Astrocyte of the spinal cord (primary cell): ENCODE measurements around the gene TPPP.
A peak's percentile ranks its signal among the peaks of the same experiment; 100 is the strongest.
"Not testable (repeated sequence)": the region's sequence is repeated elsewhere in the genome, so short reads cannot be mapped to it uniquely, and the experiment has no call there.

ENCODE experiments used
- DNase-seq: peaks from one replicate; pipeline ENCODE4 v3.0.0; 2011; ENCODE audit warnings: low read depth, low spot score
- H3K4me3 ChIP-seq: 2 replicates; pipeline ENCODE4 v1.5.1; 2011; ENCODE audit warnings: low read depth, mild to moderate bottlenecking, low read length, moderate library complexity
- in situ Hi-C: cut with HindIII; loops from 2 replicates; pipeline ENCODE4 v1.10.0; 2017; ENCODE audit warnings: low sequenced_read_pairs
- TF ChIP-seq, protein P1 (sequence below): IDR thresholded peaks from 2 replicates; pipeline ENCODE4 v1.5.1; 2012; ENCODE audit warnings: low read depth, mild to moderate bottlenecking, low read length, inconsistent platforms

The TPPP gene

DNA sequence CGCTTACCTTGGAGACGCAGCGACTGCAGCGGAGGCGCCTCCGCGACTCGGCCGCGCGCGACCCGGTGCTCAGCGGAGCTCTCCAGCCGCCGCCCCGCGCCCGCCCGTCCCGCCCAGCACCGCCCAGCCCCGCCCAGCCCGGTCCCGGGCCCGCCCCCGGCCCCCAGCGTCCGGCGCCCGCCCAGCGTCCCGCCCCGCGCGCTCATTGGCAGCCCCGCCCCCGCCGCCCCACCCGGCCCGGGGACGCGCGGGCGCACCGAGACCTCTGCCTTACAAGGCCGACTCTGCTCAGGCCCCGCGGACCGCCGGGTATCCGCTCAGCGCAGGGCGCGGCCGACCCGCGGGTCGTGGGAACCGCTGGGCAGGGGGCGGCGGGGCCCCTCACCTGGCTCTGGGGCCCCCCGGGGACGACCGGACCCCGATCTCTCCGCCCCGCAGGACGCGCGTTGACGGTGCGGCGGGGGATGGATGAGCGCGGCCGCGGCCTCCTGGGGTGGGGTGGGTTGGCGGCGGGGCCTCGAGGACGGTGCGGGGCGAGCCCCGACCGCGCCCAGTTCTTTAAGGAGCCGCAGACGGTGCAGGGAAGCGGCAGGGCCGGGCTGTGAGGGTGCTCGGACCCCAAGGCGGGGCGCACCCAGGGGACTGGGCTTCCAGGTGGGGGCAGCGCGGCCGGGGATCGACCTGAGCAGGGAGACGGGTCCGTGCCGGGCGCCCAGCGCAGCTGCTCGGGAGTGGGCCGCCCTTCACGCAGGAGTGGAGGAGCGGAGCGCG is at the start of gene TPPP:
Gene TPPP, minus strand, starts transcription at position 82 of the 771 bp plus-strand sequence. CDS start 15,292 bp downstream, outside the sequence.
- peak; percentile 42 for DNase-seq
- H3K4me3 ChIP-seq, in situ Hi-C loops: not testable (repeated sequence)

DNA sequence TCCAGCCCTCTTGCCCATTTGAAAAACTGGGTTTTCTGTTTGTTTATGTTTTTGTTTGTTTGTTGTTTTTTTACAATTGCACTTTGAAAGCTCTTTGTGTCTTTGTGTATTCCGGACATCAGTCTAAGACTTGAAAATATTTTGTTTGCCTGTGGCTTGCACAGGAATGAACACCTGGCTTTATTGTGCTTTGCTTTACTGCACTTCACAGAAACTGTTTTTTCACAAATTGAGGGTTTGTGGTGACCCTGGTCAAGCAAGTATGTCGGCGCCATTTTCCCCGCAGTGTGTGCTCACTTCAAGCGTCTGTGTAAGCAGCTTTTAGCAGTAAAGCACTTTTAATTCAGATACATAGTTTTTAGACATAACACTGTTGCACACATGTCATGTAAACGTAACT is 49.1 kb upstream of the TPPP start:
- DNase-seq, H3K4me3 ChIP-seq, in situ Hi-C loops: not testable (repeated sequence)

DNA sequence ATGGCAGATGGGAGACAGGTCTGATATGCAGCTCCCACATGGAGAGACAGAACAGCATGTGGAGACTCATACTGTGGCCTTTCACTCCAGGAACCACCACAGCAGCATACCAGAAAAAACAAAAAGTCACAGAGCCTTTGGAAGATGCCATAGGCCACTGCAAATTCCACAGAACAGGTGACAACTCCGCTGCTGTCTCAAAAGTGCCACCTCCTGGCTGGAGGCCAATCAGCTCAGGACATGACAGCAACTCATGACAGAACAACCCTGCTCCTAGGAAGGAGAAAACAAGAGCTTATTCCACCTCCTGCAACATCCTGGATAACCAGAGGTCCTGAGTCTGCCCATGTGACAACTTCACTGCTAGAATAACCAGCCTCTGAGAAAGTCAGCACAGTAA is 41.0 kb upstream of the TPPP start:
- in situ Hi-C loops: not testable (repeated sequence)

DNA sequence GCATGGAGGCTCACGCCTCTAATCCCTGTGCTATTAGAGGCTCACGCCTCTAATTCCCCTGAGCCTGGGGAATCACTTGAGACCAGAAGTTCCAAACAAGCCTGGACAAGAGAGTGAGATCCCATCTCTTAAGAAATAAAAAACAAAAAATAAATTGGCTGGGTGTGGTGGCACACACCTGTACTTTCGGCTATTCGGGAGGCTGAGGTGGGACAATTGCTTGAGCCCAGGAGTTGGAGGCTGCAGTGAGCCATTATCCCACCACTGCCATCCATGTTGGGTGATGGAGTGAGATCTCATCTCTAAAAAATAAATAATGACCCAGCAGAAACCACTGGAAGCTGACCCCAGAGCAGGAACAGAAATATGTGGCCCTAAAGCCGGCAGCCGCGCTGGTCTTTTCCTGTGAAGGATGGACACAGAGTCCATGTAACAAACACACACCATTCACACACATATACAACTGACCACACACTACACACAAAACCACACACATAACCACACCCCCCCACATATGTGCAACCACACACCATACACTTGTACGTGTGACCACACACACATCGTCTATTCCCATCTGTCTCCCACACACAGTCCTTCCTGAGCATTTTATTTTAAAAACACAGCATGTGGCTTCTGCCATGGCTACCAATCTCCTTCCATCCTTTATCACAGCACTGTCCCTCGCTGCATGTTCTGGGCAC is 39.8 kb upstream of the TPPP start:
- H3K4me3 ChIP-seq, DNase-seq, in situ Hi-C loops: not testable (repeated sequence)

More for the DNA sequence above, 41.0 kb upstream of the TPPP start:
- not testable (repeated sequence) for H3K4me3 ChIP-seq, DNase-seq

DNA sequence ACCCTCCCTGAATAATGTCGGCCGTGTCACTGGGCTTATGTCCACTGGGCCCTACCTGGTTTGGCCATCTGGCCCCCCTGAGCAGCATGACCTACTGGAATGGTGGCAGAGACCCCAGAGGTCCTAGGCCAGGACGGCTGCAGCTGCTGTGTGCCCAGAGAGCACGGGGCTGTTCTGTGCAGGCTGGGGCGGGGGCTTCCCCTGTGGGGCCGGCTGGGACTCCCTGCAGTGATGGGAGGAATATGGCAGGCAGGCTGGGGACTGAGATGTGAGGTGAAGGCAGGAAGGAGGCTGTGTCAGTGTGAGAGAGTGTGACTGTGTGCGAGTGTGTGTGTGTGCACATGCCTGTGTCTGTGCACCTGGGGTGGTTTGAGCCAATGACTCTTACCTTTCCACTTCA is 36.1 kb upstream of the TPPP start:
- DNase-seq, H3K4me3 ChIP-seq, in situ Hi-C loops: not testable (repeated sequence)

DNA sequence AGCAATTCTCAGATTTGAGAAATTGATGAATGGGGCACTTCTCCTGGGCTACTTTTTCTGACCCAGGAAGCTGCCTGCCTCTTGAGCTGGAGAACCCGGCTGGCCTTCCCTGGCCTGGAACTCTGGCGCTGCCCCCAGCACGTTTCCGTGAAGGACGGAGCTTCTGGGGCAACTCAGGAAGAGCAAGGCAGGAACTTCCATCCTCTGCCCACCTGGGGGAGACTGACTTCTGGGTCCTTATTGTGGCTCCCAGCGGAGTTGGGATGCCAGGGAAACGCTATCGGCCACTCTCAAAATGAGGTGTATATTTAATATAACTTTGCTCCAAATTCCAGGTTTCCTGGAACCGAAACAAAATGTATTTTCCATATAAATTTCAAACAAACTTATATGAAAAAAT is 33.9 kb upstream of the TPPP start:
- H3K4me3 ChIP-seq, DNase-seq, in situ Hi-C loops: not testable (repeated sequence)

DNA sequence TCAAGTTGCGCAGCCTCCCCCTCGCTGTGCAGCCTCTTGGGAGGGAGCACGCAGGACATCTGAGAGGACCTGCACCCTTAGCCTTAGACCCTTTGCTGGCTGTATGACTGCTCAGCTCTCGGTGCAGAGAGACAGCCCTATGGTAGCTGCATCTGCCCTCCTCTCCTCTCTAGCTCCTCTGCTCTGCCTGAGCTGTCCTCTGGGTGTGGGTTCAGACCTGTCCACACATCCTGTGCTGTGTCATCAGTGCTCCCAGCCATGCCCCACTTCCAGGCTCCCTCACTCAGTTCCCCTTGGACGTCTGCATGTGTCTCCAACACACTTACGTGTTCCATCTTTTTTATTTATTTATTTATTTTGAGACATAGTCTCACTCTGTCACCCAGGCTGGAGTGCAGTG is 30.7 kb upstream of the TPPP start:
- DNase-seq, in situ Hi-C loops, H3K4me3 ChIP-seq: not testable (repeated sequence)

DNA sequence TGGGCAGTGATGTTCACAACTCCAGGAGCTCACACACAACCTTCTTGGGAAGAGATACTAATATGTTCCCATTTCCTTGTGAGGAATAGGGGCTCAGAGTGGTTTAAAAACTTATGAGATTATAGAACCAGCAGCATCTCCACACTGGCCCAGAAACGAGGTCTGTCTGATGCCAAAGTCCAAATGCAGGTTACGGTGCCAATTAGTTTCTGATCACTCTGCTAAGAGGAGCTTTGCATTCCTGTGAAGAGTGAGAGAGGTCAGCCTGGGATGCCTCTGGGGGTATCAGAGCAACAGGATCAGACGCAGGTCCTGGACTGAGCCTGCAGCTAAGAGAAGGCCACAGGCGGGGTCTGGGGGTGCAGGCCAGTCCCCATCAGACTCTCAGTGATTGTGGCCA is 30.2 kb upstream of the TPPP start:
- in situ Hi-C loops: not testable (repeated sequence)

DNA sequence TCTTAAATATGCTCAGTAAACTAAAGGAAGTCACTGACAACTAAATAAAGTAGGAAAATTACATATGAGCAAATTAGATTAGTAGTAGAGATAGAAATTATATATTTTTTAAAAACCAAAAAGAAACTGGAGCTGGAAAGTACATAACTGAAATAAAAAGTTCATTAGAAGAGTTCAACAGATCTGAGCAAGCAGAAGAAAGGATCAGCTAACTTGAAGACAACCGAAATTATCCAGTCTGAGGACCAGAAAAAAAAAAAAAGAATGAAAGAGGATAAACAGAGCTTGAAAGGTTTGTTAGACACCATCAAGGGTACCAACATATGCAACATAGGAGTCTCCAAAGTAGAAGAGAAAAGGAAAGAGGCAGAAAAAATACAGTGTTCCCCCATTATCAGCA is 26.2 kb upstream of the TPPP start:
- DNase-seq, in situ Hi-C loops: not testable (repeated sequence)

More for the DNA sequence above, 30.2 kb upstream of the TPPP start:
- H3K4me3 ChIP-seq, DNase-seq: not testable (repeated sequence)

DNA sequence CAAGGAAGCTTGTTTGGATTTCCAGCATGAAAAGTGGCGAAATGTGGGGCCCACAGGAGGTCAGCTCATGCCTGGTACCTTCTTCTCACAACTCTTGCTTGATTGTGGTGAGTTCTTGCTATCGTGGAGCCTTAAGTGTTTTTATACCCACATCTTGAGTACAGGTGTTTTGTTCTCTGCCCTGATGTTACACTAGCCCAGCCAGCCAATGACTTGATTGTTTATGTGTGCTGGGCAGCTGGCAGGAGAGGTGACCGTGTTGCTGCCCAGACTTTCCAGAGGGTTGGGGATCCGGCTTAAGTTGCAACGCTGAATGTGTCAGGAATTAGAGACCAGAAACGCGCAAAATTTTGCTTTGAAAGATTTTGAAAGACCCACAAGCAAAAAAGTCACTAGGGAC is 24.0 kb upstream of the TPPP start:
- no peak overlapping the region for H3K4me3 ChIP-seq
- no peak for DNase-seq
- in situ Hi-C loops: no loop called here
- TF ChIP-seq, protein P1, sequence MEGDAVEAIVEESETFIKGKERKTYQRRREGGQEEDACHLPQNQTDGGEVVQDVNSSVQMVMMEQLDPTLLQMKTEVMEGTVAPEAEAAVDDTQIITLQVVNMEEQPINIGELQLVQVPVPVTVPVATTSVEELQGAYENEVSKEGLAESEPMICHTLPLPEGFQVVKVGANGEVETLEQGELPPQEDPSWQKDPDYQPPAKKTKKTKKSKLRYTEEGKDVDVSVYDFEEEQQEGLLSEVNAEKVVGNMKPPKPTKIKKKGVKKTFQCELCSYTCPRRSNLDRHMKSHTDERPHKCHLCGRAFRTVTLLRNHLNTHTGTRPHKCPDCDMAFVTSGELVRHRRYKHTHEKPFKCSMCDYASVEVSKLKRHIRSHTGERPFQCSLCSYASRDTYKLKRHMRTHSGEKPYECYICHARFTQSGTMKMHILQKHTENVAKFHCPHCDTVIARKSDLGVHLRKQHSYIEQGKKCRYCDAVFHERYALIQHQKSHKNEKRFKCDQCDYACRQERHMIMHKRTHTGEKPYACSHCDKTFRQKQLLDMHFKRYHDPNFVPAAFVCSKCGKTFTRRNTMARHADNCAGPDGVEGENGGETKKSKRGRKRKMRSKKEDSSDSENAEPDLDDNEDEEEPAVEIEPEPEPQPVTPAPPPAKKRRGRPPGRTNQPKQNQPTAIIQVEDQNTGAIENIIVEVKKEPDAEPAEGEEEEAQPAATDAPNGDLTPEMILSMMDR: no peak

More for the DNA sequence above, 26.2 kb upstream of the TPPP start:
- not testable (repeated sequence) for H3K4me3 ChIP-seq

DNA sequence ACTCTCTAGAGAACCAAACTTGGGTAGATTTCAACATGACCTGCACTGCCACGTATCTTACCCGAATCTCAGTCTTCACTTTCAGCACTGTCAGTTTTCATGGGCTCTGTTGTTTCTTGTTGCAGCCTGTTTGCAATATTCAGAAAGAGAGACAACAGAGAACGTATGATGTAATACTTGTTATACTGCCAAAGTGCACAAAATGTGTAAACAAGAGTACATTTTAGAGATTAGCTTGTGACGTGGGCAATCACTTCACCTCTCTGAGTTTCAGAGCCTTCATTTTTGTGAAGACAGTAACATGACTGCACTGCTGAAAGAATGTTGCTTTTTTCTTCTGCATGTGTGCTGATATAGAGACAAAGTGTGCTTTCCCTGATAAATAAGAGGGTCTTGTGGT is 23.6 kb upstream of the TPPP start:
- DNase-seq, H3K4me3 ChIP-seq, in situ Hi-C loops: not testable (repeated sequence)

DNA sequence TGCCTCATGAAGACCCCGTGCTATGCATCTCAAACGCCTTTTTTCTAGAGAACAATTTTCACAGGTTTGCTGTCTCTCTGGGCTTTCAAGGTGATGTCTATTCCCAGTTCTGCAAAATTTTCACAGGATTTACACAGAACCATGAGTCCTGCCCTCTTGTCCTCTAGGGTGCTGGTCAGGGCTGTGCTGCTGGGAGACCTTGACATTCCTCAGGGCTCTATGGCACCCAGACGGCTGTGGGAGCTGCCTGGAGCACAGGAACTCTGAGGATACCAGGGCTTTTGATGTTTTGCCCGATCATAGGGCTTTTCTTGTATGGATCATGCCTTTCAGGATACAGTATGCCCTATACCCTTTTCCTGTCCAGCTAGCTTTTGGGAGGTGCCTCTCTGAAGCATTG is 22.5 kb upstream of the TPPP start:
- in situ Hi-C loops, DNase-seq, H3K4me3 ChIP-seq: not testable (repeated sequence)

DNA sequence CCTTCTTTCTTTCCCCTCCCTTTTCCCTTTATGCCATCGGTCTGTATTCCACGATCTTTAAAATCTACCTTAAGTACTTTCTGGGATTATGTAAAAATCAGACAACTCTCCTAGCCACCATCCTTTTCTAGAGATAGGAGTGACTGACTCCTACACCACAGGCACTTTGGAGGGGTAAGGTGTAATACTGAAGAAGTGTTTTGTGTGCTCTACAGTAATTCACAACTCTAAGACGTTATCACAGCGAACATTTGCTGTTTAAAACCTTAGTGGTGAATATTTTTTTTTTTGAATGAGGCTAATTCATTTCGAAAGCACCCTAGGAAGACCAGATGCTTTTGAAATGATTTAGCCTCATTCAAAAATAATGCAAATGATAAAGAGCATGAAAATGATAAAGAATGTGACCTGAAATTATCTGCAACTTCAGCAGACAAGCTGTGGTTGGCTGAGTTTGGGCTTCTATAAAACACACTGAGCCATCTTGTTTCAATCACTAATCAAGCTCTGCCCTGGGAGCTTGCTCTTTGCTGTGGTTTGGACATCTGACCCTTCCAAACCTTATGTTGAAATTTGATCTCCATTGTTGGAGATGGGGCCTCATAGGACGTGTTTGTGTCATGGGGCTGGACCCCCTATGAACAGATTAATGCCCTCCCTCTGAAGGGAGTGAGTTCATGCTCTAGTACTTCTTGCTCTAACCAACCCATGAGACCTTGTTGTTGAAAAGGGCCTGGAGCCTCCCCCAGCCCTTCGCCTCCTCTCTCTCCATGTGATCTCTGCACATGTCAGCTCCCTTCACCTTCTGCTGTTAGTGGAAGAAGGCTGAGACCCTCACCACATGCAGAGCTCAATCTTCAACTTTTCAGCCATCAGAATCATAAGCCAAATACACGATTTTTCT is 21.3 kb upstream of the TPPP start:
- in situ Hi-C loops, H3K4me3 ChIP-seq, DNase-seq: not testable (repeated sequence)

DNA sequence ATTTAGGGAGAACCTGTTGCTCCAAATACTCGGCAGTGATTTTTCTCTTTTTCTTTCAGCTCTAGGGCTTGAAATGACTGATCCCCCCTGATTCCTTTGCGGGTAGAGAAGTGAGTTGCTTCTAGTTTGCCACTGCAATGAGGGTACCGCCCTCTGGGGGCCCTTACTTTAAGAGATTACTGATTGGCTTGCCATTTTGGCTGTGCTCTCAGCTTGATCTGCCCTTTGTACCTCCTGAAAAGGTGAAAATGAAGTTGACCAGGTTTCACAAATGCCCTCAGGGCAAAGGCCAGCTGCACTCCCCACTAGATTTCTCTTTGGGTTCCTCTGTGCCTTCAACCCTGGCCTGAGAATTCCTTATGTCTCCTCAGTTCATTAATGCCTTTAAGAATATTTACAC is 20.5 kb upstream of the TPPP start:
- H3K4me3 ChIP-seq, DNase-seq, in situ Hi-C loops: not testable (repeated sequence)

DNA sequence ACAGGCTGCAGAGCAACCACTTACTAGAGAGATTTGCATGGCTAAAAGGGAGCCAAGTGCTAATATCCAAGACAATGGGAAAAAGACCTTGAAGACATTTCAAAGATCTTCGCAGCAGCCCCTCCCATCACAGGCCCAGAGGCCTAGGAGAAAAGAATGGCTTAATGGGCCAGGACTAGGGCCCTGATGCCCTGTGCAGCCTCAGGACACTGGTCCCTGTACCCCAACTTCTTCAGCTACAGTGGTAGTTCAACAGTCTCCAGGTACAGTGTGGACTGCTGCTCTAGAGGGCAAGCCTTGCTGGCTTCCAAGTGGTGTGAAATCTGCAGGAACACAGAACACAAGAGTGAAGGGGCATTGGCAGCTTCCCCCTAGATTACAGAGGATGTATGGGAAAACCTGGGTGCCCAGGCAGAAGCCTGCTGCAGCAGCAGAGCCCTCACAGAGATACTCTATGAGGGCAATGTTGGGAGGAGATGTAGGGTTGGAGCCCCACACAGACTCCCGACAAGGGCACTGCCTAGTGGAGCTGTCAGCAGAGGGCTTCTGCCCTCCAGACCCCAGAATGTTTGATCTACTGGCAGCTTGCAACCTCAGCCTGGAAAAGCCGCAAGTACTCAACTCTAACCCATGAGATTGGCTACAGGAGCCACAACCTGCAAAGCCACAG is 15.8 kb upstream of the TPPP start:
- H3K4me3 ChIP-seq, DNase-seq, in situ Hi-C loops: not testable (repeated sequence)
